ENCODE results near the gene MXI1.

GRCh38 chr10:110307805-110308204 lies 100.4 kb downstream of the MXI1 start:
- TF ChIP-seq, protein P1, sequence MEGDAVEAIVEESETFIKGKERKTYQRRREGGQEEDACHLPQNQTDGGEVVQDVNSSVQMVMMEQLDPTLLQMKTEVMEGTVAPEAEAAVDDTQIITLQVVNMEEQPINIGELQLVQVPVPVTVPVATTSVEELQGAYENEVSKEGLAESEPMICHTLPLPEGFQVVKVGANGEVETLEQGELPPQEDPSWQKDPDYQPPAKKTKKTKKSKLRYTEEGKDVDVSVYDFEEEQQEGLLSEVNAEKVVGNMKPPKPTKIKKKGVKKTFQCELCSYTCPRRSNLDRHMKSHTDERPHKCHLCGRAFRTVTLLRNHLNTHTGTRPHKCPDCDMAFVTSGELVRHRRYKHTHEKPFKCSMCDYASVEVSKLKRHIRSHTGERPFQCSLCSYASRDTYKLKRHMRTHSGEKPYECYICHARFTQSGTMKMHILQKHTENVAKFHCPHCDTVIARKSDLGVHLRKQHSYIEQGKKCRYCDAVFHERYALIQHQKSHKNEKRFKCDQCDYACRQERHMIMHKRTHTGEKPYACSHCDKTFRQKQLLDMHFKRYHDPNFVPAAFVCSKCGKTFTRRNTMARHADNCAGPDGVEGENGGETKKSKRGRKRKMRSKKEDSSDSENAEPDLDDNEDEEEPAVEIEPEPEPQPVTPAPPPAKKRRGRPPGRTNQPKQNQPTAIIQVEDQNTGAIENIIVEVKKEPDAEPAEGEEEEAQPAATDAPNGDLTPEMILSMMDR (IDR thresholded peaks at IDR 0.05) = no peak
- TF ChIP-seq POLR2A (IDR thresholded peaks at IDR 0.05) = no peak
